ENCODE data around the gene APEX2.
"Not testable (repeated sequence)": the region's sequence is repeated elsewhere in the genome, so short reads cannot be mapped to it uniquely, and the experiment has no call there.

Gene APEX2, protein sequence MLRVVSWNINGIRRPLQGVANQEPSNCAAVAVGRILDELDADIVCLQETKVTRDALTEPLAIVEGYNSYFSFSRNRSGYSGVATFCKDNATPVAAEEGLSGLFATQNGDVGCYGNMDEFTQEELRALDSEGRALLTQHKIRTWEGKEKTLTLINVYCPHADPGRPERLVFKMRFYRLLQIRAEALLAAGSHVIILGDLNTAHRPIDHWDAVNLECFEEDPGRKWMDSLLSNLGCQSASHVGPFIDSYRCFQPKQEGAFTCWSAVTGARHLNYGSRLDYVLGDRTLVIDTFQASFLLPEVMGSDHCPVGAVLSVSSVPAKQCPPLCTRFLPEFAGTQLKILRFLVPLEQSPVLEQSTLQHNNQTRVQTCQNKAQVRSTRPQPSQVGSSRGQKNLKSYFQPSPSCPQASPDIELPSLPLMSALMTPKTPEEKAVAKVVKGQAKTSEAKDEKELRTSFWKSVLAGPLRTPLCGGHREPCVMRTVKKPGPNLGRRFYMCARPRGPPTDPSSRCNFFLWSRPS

DNA sequence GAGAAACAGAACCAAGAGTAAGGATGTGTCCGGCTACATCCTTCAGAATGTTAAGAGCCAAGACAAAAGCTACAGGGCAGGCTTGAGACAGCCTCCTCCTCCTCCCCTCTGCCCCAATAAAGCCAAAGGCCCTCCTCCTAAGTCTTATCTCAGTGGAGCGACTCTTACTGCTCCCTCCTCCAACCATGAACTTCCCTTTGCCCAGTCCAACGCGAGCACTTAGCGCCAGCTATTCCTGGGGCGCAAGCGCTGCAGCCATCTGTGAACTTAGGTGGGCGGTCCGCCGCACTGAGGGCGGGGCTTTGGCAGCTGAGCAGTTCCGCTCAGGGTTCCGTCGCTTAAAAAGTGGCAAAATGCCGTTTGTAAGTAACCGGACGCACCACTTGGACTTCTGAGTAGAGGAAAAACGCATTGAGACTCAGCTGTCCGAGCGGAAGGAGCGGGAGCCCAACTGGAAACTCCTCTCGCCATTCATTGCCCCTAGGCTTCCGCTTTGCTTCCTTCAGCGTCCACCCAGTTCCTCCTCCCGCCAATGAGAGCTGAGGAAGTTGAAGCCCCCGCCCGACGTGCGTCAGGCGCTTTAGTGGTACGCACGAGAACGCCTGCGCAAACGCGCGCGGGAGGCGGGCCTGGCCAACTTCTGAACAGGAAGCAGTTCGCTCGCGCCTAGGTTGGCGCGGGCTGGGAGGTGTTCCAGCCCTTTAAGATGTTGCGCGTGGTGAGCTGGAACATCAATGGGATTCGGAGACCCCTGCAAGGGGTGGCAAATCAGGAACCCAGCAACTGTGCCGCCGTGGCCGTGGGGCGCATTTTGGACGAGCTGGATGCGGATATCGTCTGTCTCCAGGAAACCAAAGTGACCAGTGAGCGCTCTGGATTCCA lies at the start of gene APEX2:
TSS of gene APEX2 (plus strand) at position 647 of the 882 bp plus-strand sequence. CDS start at position 707, 60 bp downstream.
- peak; percentile 10 to 93 (median 82) for DNase-seq

DNA sequence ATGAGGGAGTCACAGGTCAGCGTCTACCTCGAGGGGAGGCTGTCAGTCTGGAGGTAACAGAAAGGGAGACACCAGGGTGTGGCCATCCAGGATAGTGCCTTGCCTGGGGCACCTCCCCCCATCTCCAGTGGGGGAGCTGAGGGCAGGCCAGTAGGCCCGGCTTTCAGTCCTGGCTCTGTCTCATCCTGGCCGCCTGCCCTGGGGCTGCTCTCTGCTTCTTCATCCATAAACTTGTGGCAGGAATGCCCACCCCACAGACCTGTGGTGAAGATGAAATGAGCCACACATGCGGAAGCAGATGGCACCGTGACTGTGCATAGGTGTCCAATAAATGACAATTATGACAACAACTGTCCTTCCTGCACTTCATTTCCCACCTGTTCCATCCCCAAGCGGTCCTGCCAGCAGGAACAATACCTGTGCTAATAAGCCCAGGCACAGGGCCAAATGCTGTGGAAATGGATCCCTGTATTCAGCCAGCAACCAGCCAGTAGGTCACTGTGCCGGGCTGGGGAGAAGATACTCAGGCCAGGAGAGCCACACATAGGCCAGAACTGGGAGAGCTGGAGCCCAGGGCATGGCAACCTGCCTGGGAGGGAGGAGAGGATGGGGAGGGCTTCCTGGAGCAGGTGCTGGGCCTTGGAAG lies 49.3 kb upstream of the APEX2 start:
- DNase-seq: no peak

DNA sequence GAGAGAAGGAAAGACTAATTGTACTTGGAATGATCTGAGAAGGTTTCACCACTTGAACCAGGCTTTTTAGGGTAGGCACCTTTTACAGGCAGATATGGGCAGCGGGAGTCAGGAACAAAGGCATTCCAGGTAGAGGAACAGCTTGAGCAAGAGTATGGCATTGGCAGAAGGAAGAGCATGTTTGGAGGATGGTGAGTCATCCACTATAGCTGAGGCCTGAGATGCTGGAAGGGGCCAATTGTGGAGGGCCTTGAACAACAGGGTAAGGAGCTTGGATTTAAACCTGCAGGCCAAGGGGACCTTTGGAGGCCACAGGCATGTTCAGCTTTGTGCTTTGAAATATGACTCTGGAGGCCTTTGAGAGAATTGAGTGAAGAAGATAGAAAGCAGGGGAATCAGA lies 38.4 kb upstream of the APEX2 start:
- DNase-seq: no peak

DNA sequence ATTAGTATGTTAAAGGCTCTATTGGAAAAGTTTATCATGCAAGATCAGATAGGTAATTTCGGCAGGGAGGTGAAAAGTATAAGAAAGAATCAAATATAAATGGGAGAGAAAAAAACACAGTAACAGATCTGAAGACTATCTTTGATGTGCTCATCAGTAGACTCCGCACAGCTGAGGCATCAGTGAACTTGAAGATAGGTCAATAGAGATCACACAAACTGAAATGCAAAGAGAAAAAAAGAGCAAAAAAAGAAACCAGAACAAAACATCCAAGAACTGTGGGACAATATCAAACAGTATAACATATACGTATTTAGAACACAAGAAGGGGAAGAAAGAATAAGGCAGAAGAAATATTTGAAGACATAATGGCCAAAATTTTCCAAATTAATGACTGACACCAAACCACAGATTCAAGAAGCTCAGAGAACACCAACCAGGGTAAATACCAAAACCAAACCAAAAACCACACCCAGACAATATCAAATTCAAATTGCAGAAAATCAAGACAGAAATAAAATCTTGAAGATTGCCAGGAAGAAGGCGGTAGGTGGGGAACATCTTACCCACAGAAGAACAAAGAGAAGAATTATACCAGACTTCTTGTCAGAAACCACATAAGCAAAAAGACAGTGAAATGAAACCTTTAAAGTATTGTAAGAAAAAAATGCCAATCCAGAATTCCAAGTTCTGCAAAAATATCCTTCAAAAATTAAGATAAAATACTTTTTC lies 35.2 kb upstream of the APEX2 start:
- DNase-seq: no peak

DNA sequence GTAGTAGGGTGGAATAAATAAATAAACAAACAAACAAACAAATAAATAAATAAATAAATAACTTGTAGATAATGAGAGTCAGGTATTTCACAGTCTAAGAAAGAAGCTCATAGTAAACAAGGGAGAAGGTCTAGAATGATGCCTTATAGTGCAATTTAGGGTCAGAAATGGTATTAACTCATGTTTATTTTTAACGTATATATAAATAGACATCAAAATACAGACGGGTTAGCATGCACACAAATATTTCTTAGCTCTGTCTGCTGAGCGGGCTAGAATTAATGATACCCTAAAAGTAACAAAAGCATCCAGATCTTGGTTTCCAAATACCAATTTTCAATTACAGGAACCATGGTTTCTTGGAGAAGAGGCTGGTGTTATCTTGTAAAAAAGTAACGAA lies 22.8 kb upstream of the APEX2 start:
- DNase-seq: no peak

DNA sequence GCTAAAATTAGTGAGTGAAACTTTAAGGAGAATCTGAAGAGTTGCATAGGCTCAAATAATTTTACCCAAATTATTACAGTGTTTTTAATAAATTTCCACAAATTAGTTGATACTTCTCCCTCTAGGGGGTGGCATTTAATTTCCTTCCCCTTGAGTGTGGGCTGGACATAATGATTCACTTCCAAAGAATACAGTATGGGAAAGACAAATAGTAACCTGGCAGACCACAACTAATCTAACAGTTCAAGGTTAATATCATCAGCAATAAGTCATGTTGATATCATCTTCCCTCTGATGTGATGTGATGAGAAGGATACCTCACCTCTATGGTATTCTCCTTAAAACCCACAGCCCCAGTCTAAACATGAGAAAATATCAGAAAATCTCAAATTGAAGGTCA lies 21.7 kb upstream of the APEX2 start:
- DNase-seq: no peak

DNA sequence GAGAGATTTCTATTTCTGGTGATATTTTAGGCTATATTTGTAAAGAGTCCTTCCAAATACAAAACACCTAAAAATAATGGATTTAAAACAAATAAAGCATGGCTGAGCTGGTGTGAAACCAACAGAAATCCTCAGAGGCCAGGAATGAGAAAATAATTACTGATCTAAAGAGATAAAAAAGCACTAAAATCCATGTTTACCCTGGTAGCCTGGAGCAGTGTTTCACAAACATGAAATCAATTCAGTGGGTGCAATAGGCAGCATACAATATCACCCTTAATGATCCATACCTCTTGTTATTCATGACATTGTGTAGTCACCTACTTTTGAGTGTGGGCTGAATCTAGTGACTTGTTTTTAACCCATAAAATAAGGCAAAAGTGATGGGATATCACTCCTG lies 20.7 kb upstream of the APEX2 start:
- DNase-seq: no peak

DNA sequence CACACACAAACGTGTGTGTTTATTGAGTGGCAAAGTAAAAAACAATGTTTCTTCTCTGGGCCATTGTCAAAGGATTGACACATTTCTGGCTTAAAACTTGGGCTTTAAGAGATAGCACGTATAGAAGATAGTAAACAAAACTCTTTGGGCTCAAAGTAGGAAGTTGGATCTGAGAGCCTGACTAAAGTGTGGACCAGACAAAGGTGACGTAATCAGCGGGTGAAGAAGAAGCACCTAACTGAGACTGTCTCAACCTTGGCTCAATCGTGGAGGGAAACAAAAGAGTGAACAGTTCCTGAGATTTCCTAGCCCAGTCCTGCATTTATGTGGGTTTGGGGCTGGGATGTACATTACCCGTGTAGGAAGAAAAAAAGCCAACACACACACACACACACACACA lies 19.8 kb upstream of the APEX2 start:
- DNase-seq: no peak

DNA sequence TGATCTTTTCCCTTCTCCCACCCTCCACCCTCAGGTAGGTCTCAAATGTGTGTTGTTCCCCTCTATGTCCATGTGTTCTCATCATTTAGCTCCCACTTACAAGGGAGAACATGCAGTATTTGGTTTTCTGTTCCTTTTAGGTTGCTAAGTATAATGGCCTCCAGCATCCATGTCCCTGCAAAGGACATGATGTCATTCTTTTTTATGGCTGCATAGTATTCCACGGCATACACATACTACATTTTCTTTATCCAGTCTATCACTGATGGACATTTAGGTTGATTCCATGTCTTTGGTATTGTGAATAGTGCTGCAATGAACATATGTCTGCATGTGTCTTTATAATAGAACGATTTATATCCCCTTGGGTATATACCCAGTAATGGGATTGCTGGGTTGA lies 16.9 kb upstream of the APEX2 start:
- not testable (repeated sequence) for DNase-seq

DNA sequence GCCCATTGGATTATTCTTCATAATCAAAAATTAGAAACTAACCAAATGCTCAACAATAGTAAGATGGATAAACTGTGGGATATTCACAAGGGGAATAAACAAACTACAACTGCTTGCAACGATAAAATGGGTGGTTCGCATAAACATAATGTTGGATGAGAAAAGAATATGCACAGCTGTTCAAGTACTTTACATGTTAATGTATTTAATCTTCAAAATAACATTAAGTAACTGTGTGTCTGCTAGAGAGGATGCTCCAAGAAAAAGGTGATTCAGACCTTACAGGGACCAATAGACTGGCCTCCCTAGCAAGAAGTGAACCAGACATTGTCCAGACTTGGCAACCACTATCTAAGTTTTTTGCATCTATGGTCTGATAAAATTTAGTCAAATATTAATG lies 8.5 kb upstream of the APEX2 start:
- DNase-seq: no peak

DNA sequence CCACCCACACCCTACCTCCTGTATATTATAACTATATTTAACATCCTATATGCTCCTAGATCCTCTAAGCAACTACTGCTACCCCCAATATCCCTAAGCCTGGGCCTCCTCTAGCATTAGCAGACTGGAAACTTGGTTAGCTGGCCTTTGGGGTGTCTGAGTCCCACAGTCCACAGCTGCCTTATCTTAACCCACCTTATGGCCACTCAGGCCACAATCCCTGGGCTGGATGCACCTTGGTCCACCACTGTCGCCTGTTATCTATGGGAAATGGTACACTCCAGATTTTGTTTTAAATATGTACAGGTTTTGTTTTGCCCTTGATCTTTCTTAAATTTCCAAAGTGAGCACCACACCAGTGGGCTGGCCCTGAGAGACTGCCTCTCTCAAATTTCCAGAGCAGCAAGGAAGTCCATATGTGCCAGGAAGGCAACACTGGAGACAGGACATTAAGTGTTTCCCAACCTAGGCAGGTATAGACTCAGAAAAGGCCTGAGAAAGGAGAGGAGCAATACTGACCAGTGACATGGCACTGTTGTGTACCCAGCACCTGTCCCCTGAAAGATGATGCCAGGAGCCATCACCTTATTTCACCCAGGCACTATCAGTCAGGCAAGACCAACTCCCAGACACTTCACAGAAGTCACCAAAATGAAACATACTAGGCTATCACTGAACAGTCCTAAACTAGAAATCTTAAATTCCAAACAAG lies 7.1 kb upstream of the APEX2 start:
- no peak for DNase-seq

DNA sequence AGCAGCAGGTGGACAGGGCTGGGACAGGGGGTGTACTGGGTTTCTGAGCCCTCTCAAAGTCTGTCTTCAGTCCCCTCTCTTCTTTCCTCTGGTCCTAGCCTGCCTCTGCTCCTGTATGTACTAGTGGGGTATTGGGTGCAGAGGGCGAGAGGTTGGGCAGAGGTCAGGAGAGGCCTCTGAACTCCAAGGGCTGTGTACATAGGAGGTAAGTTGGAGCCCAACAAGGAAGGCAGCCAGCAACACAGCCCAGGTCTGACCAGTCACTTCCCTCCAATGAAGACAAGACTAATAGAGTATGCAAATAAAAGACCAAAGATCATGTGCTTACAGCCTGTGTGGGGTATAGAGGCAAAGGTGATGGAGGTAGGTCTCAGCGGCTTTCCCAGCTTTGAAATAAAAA lies 6.1 kb upstream of the APEX2 start, which contains the start of gene PFKFB1:
TSS of gene PFKFB1 (minus strand) at position 90 of the 400 bp plus-strand sequence. CDS start 181 bp downstream, outside the sequence.
- no peak for DNase-seq

DNA sequence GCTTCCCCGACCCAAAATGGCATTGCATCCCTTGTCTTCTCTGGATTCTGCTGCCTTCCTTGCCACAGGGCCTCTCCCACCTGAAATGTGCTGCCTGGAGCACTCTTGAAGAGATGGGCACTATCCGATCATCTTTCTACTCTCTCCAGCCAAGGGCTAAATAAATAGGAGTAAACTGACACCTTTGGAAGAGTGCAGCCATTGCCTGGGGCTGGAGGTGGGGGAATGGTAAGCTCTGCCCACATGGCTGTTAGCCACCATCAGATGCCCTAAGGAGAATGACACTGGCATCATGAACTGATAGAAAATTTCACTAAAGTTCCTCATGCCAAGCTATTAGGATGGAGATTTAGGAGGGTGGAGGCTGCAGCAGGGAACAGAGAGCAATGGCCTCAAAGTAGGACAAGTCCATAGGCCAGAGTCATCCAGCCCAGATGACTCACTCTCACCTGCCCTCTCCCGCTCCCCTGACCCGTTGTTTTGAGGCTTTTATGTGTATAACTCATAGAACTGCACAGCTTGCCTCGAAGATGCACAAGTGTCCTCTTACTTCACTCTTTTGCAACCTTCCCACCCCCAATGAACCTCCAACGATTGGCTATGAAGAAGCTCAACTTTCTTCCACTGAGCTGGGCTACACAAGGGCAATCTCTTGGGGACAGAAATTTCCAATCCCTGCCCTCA lies 5.4 kb upstream of the APEX2 start:
- no peak for DNase-seq

DNA sequence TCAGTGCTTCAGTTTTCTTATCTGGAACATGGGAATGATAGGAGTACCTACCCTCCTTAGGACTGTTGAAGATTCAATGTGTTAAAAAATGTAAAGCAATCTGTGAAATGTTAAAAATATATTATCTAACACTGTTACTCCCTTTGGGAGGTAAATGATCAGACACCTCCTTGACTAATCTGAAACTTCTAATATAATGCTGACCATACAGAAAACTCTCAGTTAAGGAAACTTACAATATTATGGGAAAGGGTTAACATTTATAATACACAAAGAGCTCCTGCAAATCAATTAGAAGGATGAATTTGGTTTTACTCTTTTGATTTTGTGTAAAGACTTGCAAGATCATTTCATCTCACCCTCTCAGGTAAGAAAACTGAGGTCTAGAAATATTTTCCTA lies 4.5 kb upstream of the APEX2 start:
- DNase-seq: no peak

DNA sequence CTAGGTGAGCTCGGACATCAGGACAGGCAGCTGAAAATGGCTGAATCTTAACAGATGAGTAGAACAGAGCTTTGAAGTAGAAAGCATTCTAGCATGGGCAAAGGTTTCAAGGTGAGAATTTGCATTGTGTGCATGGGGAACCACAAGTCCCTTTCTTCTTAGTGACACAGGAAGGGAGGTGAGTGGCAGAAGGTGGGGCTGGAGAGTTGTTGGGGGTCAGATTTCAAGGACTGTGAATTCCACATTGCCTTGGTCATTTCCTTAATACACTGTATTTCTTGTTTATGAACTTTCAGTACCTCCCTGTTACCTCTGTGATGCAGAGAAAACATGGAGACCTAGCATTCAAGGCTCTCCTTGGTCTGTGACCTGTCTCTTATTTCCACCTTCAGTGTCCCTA lies 4.1 kb downstream of the APEX2 start:
- DNase-seq: no peak

DNA sequence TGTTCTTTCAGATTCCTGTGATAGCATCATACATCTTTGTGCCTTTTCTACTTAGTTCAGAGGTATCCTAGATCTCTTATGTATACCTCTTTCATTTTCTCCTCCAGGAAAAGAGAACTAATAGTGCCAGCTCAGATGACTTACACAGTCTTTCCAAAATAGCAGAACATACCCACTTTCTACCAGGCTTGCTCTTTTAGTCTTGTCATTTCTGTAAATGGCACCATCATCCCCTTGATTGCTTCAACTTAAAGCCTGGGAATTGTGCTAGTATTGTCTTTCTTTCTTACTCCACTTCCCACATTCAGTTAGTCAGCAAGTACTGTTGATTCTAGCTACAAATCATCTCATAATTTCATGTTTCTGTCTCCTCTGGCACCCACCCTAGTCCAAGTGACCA lies 5.1 kb downstream of the APEX2 start:
- DNase-seq: no peak

DNA sequence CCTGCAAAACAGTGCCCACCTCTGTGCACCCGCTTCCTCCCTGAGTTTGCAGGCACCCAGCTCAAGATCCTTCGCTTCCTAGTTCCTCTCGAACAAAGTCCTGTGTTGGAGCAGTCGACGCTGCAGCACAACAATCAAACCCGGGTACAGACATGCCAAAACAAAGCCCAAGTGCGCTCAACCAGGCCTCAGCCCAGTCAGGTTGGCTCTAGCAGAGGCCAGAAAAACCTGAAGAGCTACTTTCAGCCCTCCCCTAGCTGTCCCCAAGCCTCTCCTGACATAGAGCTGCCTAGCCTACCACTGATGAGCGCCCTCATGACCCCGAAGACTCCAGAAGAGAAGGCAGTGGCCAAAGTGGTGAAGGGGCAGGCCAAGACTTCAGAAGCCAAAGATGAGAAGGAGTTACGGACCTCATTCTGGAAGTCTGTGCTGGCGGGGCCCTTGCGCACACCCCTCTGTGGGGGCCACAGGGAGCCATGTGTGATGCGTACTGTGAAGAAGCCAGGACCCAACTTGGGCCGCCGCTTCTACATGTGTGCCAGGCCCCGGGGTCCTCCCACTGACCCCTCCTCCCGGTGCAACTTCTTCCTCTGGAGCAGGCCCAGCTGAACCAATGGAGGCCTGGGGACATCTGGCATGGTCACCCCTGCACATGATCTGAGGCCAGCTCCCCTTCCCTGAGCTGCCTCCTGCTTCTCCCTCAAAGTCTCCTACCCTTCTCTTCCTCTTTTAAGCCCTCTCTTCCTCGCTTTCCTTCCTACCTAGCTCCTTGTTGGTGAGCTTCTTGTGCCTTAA lies 6.9 kb downstream of the APEX2 start:
- no peak for DNase-seq

DNA sequence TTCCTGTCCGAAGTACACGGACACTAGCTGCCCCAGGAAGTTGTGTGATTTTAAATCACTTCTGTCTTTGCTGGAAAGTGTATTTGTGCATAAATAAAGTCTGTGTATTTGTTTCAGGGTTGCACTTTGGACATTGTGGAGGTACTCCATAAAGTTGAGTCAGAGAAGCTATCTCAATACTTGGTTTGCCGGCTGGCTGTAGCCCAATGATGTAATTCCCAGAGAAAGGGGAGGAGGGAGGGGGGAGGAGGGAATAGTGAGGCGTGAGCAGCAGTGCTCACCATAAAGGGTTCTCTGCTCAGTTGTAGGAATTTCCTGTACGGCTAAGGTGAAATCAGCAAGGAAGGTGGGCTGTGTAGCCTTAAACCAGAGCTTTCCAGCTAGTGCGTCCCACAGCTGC lies 7.5 kb downstream of the APEX2 start:
- no peak for DNase-seq
